WTC11 (cell line): Measurements from ENCODE around the gene MTHFD1L.

Source experiments
- CREM ChIP-seq: sonication (generic); formaldehyde crosslinking; IDR thresholded peaks from 2 replicates; pipeline ENCODE4 v1.8.1; 2022; ENCODE audit warnings: mild to moderate bottlenecking, missing genetic modification reagents, moderate library complexity
- CTCF ChIP-seq: fragments of 200-600 bp; IDR thresholded peaks from 2 replicates; pipeline ENCODE4 v1.8.0; 2022; ENCODE audit warnings: antibody characterized with exemption
- HMGA2 ChIP-seq: fragments of 250-450 bp; sonication (Bioruptor Pico); IDR thresholded peaks from 2 replicates; pipeline ENCODE4 v1.4.0; 2021; ENCODE audit warnings: mild to moderate bottlenecking, moderate library complexity
- IRF1 ChIP-seq: sonication (generic); formaldehyde crosslinking; IDR thresholded peaks from 2 replicates; pipeline ENCODE4 v1.8.0; 2023; ENCODE audit warnings: missing genetic modification reagents
- TEAD4 ChIP-seq: sonication (generic); formaldehyde crosslinking; IDR thresholded peaks from 2 replicates; pipeline ENCODE4 v1.8.0; 2022; ENCODE audit warnings: mild to moderate bottlenecking, missing genetic modification reagents
- USF1 ChIP-seq: sonication (generic); formaldehyde crosslinking; IDR thresholded peaks from 2 replicates; pipeline ENCODE4 v1.8.0; 2022; ENCODE audit warnings: mild to moderate bottlenecking, missing genetic modification reagents
- ZBTB21 ChIP-seq: sonication (generic); formaldehyde crosslinking; IDR thresholded peaks from 2 replicates; pipeline ENCODE4 v1.8.1; 2023; ENCODE audit warnings: mild to moderate bottlenecking, missing genetic modification reagents, borderline replicate concordance

- TF ChIP-seq CREM (CRISPR knock-in tag) (no peak), TEAD4 (CRISPR knock-in tag) (no peak), IRF1 (CRISPR knock-in tag) (no peak), CTCF (no peak), ZBTB21 (CRISPR knock-in tag) (no peak), USF1 (CRISPR knock-in tag) (no peak), HMGA2 (no peak)
Observed at GRCh38 chr6:151082079-151082478, 216.6 kb downstream of the MTHFD1L start.
